GM21825 (cell line): ENCODE data around the gene NPY4R2.
"Not testable (repeated sequence)": the region's sequence is repeated elsewhere in the genome, so short reads cannot be mapped to it uniquely, and the experiment has no call there.

Experiments
- ATAC-seq: cut with Tn5 transposase; IDR thresholded peaks from one replicate; pipeline ENCODE4 v1.9.1; 2021; ENCODE audit warnings: mild to moderate bottlenecking, moderate library complexity; ENCODE audit not compliant: unreplicated experiment

NPY4R2 gene

DNA sequence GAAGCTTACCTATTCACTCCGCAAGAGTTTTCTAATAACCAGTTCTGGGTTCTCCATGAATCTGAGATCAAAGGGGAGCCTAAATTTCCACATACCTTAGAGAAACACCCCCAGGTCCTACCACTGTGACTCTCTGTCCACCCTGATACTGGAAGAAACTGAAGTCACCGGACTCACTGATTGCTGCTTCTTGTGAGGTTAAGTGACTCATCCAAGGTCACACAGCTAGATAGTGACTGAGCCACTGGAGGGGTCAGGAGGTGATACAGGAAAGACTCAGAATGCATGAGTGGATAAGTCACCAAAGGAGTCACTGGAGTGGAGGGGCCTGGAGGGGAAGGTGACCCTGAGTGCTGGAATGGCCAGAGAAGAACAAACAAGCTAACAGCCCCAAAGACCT lies 9.8 kb downstream of the NPY4R2 start:
- ATAC-seq, result not testable (repeated sequence)

DNA sequence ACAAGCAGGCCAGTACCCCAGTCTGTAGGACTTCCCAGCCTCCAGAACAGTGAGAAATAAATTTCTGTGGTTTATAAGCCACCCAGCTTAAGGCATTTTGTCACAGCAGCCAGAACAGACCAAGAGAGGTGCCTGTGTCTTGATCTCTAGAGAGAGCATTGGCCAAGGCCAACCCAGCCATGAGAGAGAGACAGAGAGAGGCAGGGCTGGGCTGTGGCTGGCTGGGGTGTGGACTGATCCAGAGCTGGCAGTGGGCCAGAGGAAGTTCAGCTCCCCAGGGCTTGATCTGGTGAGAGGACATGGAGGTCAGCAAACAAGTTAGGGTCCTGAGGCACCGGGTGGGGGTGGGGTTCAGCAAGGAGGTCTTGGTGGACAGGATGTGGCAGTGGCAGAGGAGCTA lies 14.4 kb downstream of the NPY4R2 start:
- not testable (repeated sequence) for ATAC-seq

DNA sequence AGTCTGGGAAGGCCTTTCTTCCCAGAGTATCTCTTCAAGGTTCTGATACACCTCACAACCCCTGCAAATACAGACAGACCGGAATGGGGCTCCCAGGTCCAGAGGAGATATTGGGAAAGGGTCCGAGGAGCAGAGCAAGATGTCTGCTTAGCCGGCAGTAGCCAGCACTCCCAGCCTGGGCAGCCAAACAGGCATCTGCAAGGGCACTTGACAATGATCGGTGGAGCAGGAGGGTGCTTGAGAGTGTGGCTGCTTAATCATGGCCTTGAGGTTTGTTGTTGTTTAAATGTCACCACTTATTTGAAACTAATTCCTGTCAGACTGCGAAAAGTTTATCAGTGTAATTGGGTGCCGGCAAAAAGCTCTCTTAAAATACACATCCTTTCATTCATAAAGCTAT lies 15.0 kb downstream of the NPY4R2 start:
- ATAC-seq, result not testable (repeated sequence)

DNA sequence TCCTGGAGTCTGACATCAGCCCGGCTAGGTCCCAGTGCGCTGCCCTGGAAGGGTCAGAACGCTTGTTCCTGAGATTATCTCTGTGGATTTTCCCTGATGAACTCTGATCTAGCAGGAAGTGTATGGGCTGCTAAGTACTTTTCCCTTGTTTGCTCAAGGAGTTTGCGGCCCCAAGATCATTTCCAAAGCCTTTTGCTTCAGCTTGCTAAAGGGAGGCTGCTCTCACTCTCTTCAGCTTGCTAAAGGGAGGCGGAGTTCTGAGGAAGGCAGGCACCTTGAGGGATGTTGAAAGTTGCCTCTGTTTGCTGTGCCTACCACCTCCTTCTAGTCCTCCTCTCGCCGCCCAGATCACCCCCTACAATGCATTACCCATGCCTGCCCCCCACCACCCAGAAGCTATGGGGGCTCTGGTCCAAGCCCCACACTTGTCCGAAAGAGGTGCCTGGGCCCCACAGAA lies 18.3 kb downstream of the NPY4R2 start:
- not testable (repeated sequence) for ATAC-seq

DNA sequence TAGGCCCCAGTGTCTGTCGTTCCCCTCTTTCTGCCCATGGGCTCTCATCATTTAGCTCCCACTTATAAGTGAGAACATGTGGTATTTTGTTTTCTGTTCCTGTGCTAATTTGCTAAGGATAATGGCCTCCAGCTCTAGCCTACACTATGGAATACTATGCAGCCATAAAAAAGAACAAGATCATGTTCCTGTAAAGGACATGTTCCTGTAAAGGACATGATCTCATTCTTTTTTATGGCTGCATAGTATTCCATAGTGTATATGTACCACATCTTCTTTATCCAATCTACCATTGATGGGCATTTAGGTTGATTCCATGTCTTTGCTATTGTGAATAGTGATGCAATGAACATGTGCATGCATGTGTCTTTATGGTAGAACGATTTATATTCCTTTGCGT lies 19.2 kb downstream of the NPY4R2 start:
- not testable (repeated sequence) for ATAC-seq

DNA sequence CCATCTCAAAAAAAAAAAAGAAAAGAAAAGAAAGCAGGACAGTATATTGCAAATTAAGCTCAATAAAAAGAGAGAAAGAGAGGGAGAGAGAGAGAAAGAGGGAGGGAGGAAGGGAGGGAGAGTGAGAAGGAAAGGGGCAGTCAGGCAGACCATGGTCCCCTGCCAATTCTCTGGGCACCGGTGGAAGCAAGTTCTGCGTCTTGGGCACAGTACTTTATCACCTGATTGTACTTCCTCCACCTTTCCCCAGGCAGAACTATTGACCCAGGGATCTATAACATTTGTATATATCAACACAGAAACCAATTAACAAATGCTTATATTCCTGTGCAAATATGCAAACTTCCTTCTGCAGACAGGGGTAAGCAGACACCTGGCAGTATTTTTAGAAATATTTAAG lies 22.4 kb downstream of the NPY4R2 start:
- not testable (repeated sequence) for ATAC-seq

DNA sequence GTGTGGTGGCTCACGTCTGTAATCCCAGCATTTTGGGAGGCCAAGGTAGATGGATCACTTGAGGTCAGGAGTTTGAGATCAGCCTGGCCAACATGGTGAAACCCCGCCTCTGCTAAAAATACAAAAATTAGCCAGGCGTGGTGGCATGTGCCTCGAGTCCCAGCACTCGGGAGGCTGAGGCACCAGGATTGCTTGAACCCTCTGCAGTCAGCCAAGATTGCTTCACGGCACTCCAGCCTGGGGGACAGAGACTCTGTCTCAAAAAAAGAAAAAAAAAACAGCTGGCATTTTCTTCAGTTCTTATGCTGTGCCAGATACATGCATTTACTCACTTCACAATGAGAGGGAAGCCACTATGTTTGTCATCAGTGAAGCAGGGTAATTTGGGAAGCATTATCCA lies 22.9 kb downstream of the NPY4R2 start:
- ATAC-seq, result not testable (repeated sequence)

DNA sequence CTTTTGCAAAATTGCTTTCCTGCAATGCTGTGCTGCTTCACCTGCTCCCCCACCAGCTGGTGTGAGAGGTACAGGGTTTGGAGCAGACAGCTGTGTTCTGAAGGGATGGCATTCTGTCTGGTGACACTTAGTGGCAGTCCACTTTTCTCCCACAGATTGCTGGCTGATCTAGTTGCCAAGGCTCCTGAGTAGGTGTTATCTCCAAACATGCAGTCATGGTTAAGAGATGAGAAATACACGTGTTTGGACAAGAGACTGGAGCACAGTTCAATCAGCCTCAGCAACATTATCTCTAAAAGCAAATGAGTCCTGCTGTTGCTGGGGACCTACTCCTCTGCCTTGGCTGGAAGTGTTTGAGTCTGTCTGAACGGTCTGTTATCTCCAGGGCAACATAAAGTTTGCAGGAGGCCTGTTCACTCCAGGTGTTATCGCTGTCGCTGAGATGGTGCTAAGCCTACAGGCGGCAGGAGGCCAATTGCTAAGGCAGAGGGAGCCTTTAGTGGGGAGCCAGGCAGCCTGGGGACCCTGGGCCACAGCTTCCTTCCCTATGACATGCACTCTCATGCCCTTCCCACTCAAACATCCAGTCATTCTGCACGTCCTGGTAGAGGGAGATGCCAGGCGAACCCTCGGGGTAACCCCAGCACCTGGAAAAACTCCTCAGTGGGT lies 24.0 kb downstream of the NPY4R2 start:
- not testable (repeated sequence) for ATAC-seq

DNA sequence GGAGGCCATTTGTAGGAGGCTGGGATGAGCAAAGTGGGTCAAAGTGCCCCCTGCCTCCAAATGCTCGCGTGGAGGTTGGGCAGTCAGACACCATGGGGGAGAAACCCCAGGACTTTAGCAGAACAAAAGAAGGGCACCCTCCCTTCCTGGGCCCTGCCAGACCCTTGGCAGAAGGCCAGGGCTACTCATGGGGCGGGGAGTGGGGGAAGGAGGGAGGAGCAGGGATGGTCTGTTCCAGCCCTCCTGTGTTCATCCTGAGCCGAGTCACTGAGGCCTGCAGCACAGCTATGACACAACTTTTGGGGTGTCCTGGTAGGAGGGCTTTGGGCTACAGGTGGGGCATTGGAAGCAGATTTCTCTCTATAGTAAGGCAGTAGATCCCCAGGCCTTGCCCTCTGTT lies 24.9 kb downstream of the NPY4R2 start:
- ATAC-seq, result not testable (repeated sequence)

DNA sequence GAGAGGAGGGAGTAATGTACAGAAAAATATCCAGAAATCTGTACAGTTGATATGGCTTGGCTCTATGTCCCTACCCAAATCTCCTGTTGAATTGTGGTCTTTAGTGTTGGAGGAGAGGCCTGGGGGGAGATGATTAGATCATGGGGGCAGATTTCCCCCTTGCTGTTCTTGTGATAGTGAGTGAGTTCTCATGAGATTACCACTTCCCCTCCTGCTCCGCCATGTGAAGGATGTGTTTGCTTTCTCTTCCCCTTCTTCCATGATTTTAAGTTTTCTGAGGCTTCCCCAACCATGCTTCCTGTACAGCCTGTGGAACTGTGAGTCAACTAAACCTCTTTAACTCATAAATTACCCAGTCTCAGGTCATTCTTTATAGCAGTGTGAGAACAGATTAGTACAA lies 29.0 kb downstream of the NPY4R2 start:
- ATAC-seq, result not testable (repeated sequence)

DNA sequence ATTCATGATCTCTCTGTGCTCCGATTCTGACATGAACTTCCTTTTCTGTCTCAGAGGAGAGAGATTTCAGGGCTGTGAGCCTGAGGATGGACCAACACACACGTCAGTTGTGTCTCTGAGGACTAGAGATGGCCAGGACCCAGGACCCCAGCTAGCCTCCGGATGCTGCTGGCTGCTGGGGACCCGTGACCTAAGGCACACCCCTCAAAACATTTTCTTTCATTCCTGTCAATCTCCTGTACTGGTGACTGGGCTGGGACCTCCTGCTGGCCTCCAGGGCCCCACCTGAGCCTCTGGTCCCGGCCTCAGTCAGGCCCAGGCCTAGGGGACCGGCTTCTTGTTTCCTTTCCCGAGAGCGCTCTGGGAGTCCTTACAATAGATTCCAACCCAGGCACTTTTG lies 38.7 kb downstream of the NPY4R2 start:
- ATAC-seq, result not testable (repeated sequence)

DNA sequence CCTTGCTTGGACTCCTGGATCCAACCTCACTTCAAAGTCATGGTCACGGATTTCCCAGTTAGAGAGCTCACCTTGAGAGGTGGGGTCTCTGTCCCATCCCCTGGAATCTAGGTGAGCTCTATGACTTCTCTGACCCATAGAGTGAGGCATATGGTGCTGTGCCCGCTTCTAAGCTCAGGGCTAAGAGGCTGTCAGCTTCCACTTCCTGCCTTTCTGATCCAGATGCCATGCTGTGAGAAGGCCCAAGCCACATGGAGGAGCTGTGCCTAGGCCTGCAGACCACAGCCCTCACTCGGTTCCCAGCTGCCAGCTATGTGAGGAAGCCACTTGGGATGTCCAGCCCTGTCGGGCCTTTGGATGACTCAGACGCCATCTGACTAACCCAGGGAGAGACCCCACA lies 41.2 kb downstream of the NPY4R2 start:
- not testable (repeated sequence) for ATAC-seq

DNA sequence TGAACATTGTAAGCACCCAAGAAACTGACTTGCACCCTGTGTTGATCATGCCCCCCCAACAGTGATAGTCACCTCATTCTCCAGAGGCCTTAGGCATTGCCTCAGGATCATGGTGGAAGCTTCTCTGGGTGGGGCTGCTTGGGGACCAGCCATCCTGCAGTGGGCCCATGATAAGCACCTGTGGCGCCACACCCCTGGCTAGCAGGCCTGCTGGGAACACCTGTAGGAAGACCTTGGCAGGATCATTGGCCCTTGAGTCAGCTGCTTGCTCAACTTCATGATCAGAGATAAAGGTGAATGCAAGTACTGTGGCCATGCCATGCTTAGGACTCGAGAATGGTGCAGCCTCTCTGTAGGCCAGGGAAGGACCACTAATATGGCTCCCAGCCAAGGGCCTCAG lies 42.2 kb downstream of the NPY4R2 start:
- not testable (repeated sequence) for ATAC-seq

DNA sequence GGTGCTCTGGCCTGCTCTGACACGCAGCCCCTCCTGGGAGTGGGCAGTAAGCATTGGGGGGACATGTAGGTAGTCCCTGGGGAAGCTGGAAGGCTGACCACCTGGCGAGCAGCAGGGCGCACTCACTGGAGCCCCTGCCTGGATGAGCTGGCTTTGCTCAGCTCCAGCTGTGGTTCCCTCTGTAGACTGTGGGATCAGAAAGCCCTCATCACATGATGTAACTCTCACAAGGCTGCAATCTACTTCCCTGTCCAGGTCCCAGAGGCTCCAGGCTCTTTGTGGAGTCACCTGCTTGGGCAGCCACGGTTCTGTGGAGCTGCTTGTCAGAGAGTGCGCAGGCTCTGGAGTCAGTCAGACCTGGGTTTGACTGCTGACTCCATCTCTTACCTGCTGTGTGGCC lies 44.3 kb downstream of the NPY4R2 start:
- not testable (repeated sequence) for ATAC-seq

DNA sequence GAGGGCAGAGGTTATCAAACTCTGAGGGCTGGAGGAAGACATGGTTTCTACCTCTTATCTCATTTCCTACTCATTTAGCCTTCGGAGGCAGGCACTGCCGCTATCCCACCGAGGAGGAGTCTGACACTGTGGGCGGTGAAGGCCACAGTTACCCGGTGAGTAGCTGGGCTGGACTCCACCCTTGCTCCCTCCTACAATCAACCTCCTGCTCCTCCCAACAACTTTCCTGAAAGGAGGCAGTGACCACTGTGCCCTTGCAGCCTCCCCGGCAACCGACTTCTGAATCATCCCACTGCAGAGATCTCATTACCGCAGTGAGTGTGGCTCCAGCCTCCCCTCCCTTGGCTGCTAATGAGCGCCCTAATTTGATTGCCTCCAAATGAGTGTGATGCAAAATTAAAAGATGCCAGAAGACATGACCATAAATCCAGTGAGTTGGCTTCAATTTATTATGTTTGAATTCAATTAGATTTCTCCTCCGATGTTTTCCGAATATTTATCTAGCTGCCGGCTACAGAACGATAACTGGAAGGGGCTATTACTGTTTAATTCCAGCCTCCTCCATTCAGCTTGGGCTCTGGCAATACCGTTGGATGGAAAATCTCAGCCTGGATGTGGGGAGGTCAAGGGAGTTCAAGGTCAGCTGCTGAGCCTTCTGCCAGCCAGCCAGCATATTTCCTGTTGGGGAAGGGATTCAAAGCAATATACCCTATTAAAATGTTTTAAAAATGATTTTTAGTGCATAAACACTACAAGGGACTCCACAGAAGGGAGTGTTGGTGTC lies 46.0 kb downstream of the NPY4R2 start:
- not testable (repeated sequence) for ATAC-seq

DNA sequence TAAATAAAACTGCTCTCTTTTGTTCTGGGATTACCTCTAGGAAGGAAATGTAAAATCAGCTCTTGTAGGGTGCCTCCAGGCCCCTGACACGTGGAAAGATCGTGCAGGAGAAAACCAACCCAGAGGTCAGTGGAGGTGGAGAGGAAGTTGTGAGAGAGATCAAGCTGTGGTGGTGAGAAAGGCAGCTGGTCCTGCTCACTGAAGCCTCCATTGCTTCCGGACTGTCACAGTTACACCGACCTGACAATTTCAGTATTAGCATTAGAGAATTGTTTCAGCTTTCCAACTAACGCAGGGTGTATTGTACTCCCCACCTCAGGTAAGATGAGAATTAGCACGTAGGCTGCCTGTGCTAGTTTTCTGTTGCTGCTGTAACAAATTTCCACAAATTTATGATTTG lies 50.5 kb downstream of the NPY4R2 start:
- ATAC-seq, result not testable (repeated sequence)

DNA sequence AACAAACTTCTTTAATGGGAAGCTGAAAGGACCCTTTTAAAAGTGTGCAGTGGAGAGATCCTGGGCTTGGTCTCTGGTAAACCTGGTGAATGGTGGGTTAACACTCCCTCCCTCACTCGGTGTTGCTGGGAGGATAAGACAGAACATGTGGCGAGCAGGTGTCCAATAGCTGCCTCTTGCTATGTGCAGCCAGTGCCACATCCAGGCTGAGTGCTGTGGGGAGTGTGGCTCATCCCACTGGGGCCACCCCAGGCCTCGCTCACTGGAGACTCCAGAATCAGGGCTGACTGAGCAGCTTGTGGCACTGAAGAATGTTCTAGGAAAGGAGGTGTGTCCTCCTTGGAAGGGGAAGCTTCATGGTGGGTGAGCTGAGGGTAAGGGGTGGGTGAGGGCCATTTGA lies 51.6 kb downstream of the NPY4R2 start:
- not testable (repeated sequence) for ATAC-seq

DNA sequence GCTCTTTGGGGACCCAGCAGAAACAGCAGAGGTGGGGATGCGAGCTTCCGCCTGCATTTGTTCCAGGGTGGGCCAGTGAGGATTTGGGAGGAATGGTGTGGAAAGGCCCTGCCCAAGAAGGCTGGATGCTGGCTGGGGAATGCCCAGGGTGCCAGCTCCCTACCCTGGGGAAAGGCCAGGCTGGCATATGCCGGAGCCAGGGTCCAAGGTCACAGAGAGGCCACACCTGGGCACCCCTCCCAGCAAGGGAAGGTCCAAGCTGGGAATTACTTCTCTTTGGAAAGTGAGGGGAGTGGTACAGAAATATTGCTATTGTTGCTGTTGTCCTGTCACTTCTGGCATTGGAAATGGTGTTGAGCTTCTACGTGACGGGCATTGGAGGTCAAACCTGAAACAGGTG lies 53.1 kb downstream of the NPY4R2 start:
- ATAC-seq, result not testable (repeated sequence)

DNA sequence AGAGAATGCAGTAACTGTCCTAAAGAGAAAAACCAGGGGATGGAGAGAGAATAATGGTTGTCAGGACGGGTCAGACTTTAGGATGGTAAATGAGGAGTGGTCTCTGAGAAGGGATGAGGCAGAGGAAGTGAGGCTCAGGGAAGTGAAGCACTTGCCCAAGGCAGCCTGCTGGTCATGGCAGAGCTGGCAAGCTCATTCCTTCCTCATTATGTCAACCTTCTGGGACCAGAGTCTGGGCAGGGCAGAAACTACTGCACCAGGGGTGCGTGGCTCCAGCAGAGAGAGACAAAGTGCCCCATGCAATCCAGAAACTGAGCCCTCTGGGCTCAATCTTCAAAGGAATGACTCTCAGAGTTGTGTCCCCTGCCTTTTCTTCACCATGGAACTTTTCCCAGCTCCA lies 53.6 kb downstream of the NPY4R2 start:
- ATAC-seq, result not testable (repeated sequence)
